HFFc6 (cell line): ENCODE results near the gene HOXC5. TPM values are rescaled to one million over a fixed set of nuclear protein-coding genes. Genes with fewer than 3 reads are reported as not detected.

Source experiments
- DNase-seq: peaks from one replicate; pipeline ENCODE4 v3.0.0-alpha.2; 2018
- H3K27ac Mint-ChIP-seq: 2 replicates; pipeline ENCODE4 v1.8.0; 2020; ENCODE audit warnings: mild to moderate bottlenecking, mixed read lengths
- H3K27me3 Mint-ChIP-seq: 2 replicates; pipeline ENCODE4 v1.8.0; 2021; ENCODE audit warnings: mild to moderate bottlenecking, moderate library complexity, mixed read lengths; ENCODE audit not compliant: insufficient read depth
- H3K36me3 Mint-ChIP-seq: 2 replicates; pipeline ENCODE4 v1.8.0; 2021; ENCODE audit warnings: low read depth, mixed read lengths
- H3K4me1 Mint-ChIP-seq: 2 replicates; pipeline ENCODE4 v1.8.0; 2020; ENCODE audit warnings: low read depth, mixed read lengths
- H3K4me3 Mint-ChIP-seq: 2 replicates; pipeline ENCODE4 v1.8.0; 2020; ENCODE audit warnings: mild to moderate bottlenecking, moderate library complexity, mixed read lengths
- H3K9me3 Mint-ChIP-seq: 2 replicates; pipeline ENCODE4 v1.8.0; 2020; ENCODE audit warnings: mild to moderate bottlenecking, mixed read lengths
- total RNA-seq, 6 experiments: library from RNA; stranded (reverse); fragmentation: NEBNext Ultra II Directional; extraction: Animal tissue kit (Norgen Biotek cat#: 25700); gene quantifications; 2 replicates in 1 of 6; 3 replicates in 5 of 6; pipeline ENCODE4 v1.2.3, GENCODE V29; 2021
- TF ChIP-seq, protein P1 (sequence below): fragments of 200-600 bp; sonication (generic); IDR thresholded peaks from 2 replicates; pipeline ENCODE4 v1.5.0; 2021; ENCODE audit warnings: antibody characterized with exemption, mild to moderate bottlenecking

The HOXC5 gene
- total RNA-seq, 6 experiments from 2014 or later = 0.13 TPM; not detected in 5

DNA sequence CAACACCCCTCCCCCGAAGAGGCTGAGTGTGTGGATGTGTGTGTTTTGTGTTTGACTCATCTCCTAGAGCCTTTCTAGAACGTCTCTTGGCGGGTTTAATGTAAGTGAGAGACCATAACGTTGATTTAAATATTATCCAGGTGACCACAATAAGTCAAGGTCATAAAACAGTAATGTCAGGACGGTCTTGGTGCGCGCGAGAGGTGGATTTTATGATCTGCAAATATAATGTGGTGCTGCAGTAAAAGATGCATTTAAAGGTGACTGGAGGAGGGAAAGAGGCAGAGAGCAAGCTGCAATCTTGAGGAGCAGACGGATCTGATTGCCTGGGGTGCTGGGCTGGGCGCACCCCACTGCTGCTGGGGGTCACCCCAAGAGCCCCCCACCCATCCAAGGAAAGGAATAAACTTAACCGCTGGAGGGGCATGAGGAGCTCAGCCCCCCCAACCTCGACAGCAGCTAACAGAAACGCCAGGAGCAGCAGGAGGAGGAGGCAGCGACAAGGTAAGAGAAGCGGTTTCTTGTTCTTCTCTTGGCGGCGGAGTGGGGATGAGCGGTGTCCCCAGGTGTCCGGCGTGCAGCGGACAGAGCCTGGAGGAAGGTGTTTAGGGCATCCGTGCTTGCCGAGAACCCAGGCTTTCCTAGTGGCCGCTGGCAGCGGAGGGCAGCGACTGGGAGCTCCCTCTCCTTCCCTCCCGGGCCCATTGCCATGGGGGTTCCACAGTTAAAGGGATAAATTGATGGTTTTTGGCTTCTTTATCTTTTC, 42.4 kb upstream of the HOXC5 start:
- TF ChIP-seq, protein P1, sequence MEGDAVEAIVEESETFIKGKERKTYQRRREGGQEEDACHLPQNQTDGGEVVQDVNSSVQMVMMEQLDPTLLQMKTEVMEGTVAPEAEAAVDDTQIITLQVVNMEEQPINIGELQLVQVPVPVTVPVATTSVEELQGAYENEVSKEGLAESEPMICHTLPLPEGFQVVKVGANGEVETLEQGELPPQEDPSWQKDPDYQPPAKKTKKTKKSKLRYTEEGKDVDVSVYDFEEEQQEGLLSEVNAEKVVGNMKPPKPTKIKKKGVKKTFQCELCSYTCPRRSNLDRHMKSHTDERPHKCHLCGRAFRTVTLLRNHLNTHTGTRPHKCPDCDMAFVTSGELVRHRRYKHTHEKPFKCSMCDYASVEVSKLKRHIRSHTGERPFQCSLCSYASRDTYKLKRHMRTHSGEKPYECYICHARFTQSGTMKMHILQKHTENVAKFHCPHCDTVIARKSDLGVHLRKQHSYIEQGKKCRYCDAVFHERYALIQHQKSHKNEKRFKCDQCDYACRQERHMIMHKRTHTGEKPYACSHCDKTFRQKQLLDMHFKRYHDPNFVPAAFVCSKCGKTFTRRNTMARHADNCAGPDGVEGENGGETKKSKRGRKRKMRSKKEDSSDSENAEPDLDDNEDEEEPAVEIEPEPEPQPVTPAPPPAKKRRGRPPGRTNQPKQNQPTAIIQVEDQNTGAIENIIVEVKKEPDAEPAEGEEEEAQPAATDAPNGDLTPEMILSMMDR = no peak
- DNase-seq = no peak
- H3K9me3 Mint-ChIP-seq = no peaks in the 10 kb centered on the region
- peaks cover 16% of the 10 kb centered on the region for H3K4me1 Mint-ChIP-seq
- no peaks in the 10 kb centered on the region for H3K36me3 Mint-ChIP-seq
- H3K4me3 Mint-ChIP-seq = no peak overlapping the region
- peaks cover 67% of the 10 kb centered on the region for H3K27me3 Mint-ChIP-seq
- H3K27ac Mint-ChIP-seq = no peak overlapping the region

DNA sequence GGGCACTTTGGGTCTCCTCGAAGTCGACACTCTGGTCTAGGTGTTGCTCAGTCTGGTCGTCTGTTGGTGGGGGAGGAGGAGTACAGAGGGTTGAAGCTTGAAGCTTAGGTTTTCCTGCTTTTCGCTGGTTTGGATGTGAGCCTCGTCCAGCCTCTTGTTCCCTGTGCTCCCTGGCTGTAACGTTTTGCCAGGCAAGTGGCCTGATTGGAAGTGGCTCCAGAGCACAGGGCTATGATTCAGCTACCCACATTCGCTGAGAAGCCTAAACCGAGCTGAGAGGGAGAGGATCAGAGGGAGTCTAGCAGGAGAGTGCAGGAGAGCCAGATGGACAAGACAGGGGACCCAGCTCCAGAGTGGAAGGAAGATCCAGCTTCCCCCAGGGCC, 41.8 kb upstream of the HOXC5 start:
- no peak for DNase-seq
- TF ChIP-seq, protein P1 = no peak
- Mint-ChIP-seq H3K9me3 (no peaks in the 10 kb centered on the region), H3K4me3 (no peak overlapping the region), H3K4me1 (peaks cover 16% of the 10 kb centered on the region), H3K27ac (no peak overlapping the region), H3K36me3 (no peaks in the 10 kb centered on the region), H3K27me3 (peaks cover 69% of the 10 kb centered on the region)

DNA sequence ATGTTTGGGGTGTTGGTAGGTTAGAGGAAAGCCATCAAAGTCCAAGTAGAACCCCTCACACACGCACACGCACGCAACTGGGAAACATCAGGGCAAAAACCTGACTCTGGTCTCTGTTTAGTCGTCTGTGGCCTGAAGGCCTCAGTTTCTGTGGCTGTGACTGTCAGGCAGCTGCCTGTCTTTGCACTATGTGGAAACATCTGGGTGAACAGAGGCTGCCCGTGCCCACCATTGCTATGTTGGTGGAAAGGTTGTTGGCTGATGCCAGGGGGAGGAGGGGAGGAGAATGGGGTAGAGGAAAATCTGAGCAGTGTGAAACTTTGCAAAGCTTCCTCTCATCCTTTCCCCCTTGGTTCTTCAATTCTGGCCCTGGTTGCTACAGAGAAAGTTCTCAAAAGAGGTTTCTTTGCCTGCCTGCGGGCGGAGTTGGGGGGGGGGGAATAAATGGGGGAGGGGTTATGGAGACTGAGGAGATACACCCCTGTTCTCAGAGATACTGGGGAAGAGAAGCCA, 40.4 kb upstream of the HOXC5 start:
- peaks cover 16% of the 10 kb centered on the region for H3K4me1 Mint-ChIP-seq
- H3K27me3 Mint-ChIP-seq = peaks cover 67% of the 10 kb centered on the region
- no peaks in the 10 kb centered on the region for H3K36me3 Mint-ChIP-seq
- no peak overlapping the region for H3K4me3 Mint-ChIP-seq
- H3K9me3 Mint-ChIP-seq = no peaks in the 10 kb centered on the region
- no peak for DNase-seq
- TF ChIP-seq, protein P1 = no peak
- no peak overlapping the region for H3K27ac Mint-ChIP-seq

DNA sequence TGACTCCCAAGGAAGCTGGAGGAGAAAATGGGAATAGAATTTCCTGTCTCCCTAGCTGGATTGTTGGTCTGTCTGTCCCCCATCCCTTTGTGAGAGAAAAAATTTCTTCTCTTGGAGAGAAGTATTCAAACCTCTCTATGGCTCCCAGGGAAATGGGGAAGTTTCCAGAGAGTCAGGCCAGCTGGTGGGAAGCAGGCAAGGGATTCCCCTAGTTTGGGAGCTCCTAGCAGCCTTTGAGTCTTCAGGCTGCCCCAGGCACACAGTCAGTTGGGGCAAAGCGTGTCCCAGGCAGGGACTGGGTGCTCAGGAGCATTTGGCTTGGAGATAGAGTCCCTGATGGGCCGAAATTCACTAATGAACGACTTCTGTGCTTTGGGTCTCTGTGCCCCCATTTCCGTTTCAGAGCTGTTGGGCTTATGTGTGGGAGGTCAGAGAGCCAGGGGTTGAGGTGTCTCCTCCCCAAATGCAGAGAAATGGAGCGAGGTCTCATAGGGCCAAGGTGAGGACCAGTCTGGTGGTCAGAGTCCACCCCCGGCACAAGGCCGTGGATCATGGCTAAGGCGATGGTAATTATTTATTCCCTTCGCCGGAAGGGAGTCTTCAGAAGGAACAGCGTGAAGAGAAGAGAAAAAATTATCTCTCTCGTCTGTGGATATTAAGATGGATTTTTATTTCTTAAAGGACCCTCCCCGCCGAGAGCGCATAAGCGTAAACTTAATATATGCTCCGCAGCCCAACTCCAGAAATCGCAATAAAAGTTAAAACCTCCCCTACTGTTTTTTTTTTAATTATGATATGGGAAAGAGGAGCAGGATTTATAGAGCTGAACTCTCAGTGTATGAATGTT, 39.5 kb upstream of the HOXC5 start:
- Mint-ChIP-seq H3K4me3 (no peak overlapping the region), H3K9me3 (no peaks in the 10 kb centered on the region), H3K4me1 (peaks cover 16% of the 10 kb centered on the region), H3K36me3 (no peaks in the 10 kb centered on the region), H3K27me3 (peaks cover 68% of the 10 kb centered on the region), H3K27ac (no peak overlapping the region)
- DNase-seq = no peak
- TF ChIP-seq, protein P1 = no peak

DNA sequence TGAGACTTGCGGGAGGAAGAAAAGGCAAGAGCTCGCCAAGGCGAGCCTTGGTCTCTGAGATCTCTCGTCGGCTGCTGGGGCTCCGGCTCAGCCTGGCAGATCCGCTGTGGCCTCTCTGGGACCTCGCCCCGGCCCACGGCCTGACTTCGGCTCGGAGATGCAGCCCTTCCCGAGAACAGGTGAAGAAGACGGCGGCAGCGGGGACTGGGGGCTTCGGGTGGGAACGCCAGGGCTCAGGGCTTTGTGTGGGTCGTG, 38.9 kb upstream of the HOXC5 start:
- Mint-ChIP-seq H3K9me3 (no peaks in the 10 kb centered on the region), H3K4me1 (peaks cover 16% of the 10 kb centered on the region), H3K27me3 (peaks cover 68% of the 10 kb centered on the region), H3K27ac (no peak overlapping the region), H3K4me3 (no peak overlapping the region), H3K36me3 (no peaks in the 10 kb centered on the region)
- TF ChIP-seq, protein P1 = no peak
- no peak for DNase-seq
